Measurements from ENCODE around the gene PCDHGB5.

Gene PCDHGB5

GRCh38 chr5:141417494-141418172 is 19.9 kb downstream of the PCDHGB5 start, which contains the start of gene PCDHGB7:
Gene PCDHGB7 (plus strand): TSS chr5:141417677. CDS start chr5:141417860, 183 bp downstream.
- in situ Hi-C loops (cut with MboI; ENCODE audit: low pct_unique_long_range_greater_than_20kb, low sequenced_read_pairs, unreplicated experiment): loop anchor here (5.0 kb wide), 1 partner anchor 145 kb away; no protein-coding TSS in a partner anchor

GRCh38 chr5:141419074-141419880 is 21.5 kb downstream of the PCDHGB5 start:
- in situ Hi-C loops (cut with MboI; ENCODE audit: low pct_unique_long_range_greater_than_20kb, low sequenced_read_pairs, unreplicated experiment): loop anchor here (5.0 kb wide), 1 partner anchor 143 kb away; no protein-coding TSS in a partner anchor
- no peak for DNase-seq (ENCODE audit: low spot score)
- TF ChIP-seq CTCF (IDR thresholded peaks at IDR 0.05; ENCODE audit: extremely low read depth, insufficient read depth, missing control alignments): no peak

More at GRCh38 chr5:141417494-141418172, 19.9 kb downstream of the PCDHGB5 start, which contains the start of gene PCDHGB7:
- DNase-seq (ENCODE audit: low spot score): peak; percentile 83
- TF ChIP-seq CTCF (IDR thresholded peaks at IDR 0.05; ENCODE audit: extremely low read depth, insufficient read depth, missing control alignments): peak; percentile 92

DNA sequence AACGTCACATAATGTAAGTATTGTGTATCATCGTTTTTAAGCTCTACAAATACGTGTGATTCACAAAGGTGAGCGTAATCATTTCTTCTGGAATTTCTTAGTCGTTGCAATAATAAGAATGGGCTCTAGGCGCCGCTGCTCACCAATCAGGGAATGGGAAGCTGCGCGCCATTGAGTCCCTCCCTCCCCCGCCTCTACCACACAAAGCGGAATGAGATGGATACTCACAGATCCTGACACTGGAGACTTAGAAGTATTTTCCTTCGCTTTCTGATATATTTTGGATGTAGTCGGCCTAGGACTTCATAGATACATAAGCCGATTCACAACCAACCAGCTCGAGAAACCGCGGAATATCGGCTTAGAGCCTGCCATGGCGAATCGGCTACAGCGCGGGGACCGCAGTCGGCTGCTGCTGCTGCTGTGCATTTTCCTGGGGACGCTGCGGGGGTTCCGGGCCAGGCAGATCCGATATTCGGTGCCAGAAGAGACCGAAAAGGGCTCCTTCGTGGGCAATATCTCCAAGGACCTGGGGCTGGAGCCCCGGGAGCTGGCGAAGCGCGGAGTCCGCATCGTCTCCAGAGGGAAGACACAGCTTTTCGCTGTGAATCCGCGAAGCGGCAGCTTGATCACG is 23.2 kb downstream of the PCDHGB5 start, which contains the start of gene PCDHGA11:
Gene PCDHGA11 (plus strand): TSS at position 197 of the 634 bp plus-strand sequence. CDS start 177 bp downstream, at position 374.
- in situ Hi-C loops (cut with MboI; ENCODE audit: low pct_unique_long_range_greater_than_20kb, low sequenced_read_pairs, unreplicated experiment): no loop called here
- peak; percentile 73 for TF ChIP-seq CTCF (IDR thresholded peaks at IDR 0.05; ENCODE audit: extremely low read depth, insufficient read depth, missing control alignments)
- DNase-seq (ENCODE audit: low spot score): peak; percentile 71

DNA sequence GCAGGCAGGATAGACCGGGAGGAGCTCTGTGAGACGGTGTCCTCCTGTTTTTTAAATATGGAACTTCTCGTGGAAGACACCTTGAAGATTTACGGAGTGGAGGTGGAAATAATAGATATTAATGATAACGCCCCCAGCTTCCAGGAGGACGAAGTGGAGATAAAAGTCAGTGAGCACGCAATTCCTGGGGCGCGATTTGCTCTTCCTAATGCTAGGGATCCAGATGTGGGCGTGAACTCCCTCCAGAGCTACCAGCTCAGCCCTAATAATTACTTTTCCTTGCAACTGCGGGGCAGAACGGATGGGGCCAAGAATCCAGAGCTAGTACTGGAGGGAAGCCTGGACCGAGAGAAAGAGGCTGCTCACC is 23.7 kb downstream of the PCDHGB5 start:
- DNase-seq (ENCODE audit: low spot score): no peak
- TF ChIP-seq CTCF (IDR thresholded peaks at IDR 0.05; ENCODE audit: extremely low read depth, insufficient read depth, missing control alignments): no peak
- in situ Hi-C loops (cut with MboI; ENCODE audit: low pct_unique_long_range_greater_than_20kb, low sequenced_read_pairs, unreplicated experiment): no loop called here

- no peak for TF ChIP-seq CTCF (IDR thresholded peaks at IDR 0.05; ENCODE audit: extremely low read depth, insufficient read depth, missing control alignments)
- in situ Hi-C loops (cut with MboI; ENCODE audit: low pct_unique_long_range_greater_than_20kb, low sequenced_read_pairs, unreplicated experiment): no loop called here
- no peak for DNase-seq (ENCODE audit: low spot score)
Observed at GRCh38 chr5:141422742-141423291, 25.1 kb downstream of the PCDHGB5 start.

Data from GM13977 (cell line).